ENCODE results near the gene RASSF8. TPM values are rescaled to one million over a fixed set of nuclear protein-coding genes. Genes with fewer than 3 reads are reported as not detected.
A peak's percentile ranks its signal among the peaks of the same experiment; 100 is the strongest.

Gene RASSF8, protein sequence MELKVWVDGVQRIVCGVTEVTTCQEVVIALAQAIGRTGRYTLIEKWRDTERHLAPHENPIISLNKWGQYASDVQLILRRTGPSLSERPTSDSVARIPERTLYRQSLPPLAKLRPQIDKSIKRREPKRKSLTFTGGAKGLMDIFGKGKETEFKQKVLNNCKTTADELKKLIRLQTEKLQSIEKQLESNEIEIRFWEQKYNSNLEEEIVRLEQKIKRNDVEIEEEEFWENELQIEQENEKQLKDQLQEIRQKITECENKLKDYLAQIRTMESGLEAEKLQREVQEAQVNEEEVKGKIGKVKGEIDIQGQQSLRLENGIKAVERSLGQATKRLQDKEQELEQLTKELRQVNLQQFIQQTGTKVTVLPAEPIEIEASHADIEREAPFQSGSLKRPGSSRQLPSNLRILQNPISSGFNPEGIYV
- 10 to 100 TPM; 20.6 to 44.6 (median 30.9) TPM for total RNA-seq
- polyA plus RNA-seq = 10 to 100 TPM in 1 of 2 donors, 1 to 10 TPM in 1; 5.2 to 13.2 TPM
- long read RNA-seq, donor 1, full-length matches to known transcripts = 2 of 27 reads
- long read RNA-seq, donor 1, partial matches to known transcripts = 6 of 27 reads
- long read RNA-seq, donor 1, other reads (novel, unspliced or antisense) = 19 of 27 reads
- long read RNA-seq, donor 2, partial matches to known transcripts = 4 of 6 reads
- long read RNA-seq, donor 2, other reads (novel, unspliced or antisense) = 2 of 6 reads
- long read RNA-seq, donor 3, full-length matches to known transcripts = 2 of 36 reads
- long read RNA-seq, donor 3, partial matches to known transcripts = 5 of 36 reads
- long read RNA-seq, donor 3, other reads (novel, unspliced or antisense) = 29 of 36 reads

- DNase-seq = peak; percentile 80 to 88 (median 84)
- intact Hi-C loops (cut with DNase I) = loop anchor here in 4 of 10 donors (2.0 to 5.0 kb wide), 4 partner anchors 58 to 521 kb away; no protein-coding TSS in a partner anchor
Observed at GRCh38 chr12:25958428-25959070, at the start of gene RASSF8. RASSF8 (plus strand) TSS chr12:25958682; CDS start chr12:26055344, 96,662 bp downstream.

DNA sequence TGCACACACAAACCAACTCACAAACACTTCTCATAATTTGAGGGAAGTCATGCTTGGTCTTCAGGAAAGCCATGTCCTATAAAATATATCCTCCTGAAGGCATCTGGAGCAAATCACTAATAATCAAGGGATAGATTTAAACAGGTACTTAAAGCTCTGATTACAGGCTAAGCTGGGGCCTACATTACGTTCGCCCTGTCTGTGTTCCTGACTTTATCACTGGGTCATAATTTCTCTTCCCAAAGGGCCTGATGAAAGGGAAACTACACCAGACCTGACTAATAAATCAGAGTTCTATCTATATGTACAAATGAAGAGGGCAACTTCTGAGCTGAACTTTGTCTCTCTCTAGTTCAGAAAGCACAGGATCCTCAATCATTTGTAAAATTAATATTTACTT, 43.9 kb upstream of the RASSF8 start:
- Histone ChIP-seq H3K36me3 (no peaks in the 10 kb centered on the region), H3K27ac (no peak overlapping the region), H3K9me3 (peaks cover 0 to 6% (median 0%) of the 10 kb centered on the region in 12 donors), H3K4me3 (no peak overlapping the region), H3K4me1 (no peaks in the 10 kb centered on the region), H3K27me3 (no peaks in the 10 kb centered on the region)
- intact Hi-C loops (cut with DNase I) = no loop called here
- DNase-seq (no peak), ATAC-seq (no peak)
- no peak for TF ChIP-seq POLR2A (IDR thresholded peaks at IDR 0.05)
- TF ChIP-seq, protein P1, sequence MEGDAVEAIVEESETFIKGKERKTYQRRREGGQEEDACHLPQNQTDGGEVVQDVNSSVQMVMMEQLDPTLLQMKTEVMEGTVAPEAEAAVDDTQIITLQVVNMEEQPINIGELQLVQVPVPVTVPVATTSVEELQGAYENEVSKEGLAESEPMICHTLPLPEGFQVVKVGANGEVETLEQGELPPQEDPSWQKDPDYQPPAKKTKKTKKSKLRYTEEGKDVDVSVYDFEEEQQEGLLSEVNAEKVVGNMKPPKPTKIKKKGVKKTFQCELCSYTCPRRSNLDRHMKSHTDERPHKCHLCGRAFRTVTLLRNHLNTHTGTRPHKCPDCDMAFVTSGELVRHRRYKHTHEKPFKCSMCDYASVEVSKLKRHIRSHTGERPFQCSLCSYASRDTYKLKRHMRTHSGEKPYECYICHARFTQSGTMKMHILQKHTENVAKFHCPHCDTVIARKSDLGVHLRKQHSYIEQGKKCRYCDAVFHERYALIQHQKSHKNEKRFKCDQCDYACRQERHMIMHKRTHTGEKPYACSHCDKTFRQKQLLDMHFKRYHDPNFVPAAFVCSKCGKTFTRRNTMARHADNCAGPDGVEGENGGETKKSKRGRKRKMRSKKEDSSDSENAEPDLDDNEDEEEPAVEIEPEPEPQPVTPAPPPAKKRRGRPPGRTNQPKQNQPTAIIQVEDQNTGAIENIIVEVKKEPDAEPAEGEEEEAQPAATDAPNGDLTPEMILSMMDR (IDR thresholded peaks at IDR 0.05) = no peak
- WGBS, 4 donors = 86 to 92% (median 89%) methylated on average over 2 of the region's 2 CpGs

More at GRCh38 chr12:25958428-25959070, at the start of gene RASSF8:
- 0 to 1% (median 0%) methylated on average over 12 to 113 of the region's 113 CpGs for WGBS, 4 donors
- Histone ChIP-seq H3K9me3 (no peaks in the 10 kb centered on the region), H3K4me3 (peak within 1 kb of the TSS; percentile 72 to 98 (median 82)), H3K27ac (peak within 1 kb of the TSS; percentile 84 to 98 (median 96)), H3K27me3 (peaks cover 0 to 3% (median 0%) of the 10 kb centered on the region in 9 donors), H3K36me3 (peaks cover 0 to 9% (median under 1%) of the 10 kb centered on the region in 9 donors), H3K4me1 (peaks cover 0 to 41% (median 20%) of the 10 kb centered on the region in 12 donors)
- ATAC-seq = peak; percentile 75 to 96 (median 88)
- TF ChIP-seq, protein P1 (IDR thresholded peaks at IDR 0.05) = peak in 3 of 12 donors; percentile 6 to 22 (median 17)
- peak in 1 of 2 donors; percentile 50 for TF ChIP-seq POLR2A (IDR thresholded peaks at IDR 0.05)

GRCh38 chr12:25924491-25925001, 33.9 kb upstream of the RASSF8 start:
- H3K9me3 ChIP-seq = no peaks in the 10 kb centered on the region
- no peak for ATAC-seq
- intact Hi-C loops (cut with DNase I) = no loop called here
- H3K27ac ChIP-seq = no peak overlapping the region
- WGBS, 4 donors = 48 to 67% (median 65%) methylated on average over 7 of the region's 7 CpGs
- no peak for TF ChIP-seq POLR2A (IDR thresholded peaks at IDR 0.05)
- TF ChIP-seq, protein P1 (IDR thresholded peaks at IDR 0.05) = no peak
- no peaks in the 10 kb centered on the region for H3K4me1 ChIP-seq
- no peaks in the 10 kb centered on the region for H3K36me3 ChIP-seq
- DNase-seq = no peak
- H3K27me3 ChIP-seq = no peaks in the 10 kb centered on the region
- H3K4me3 ChIP-seq = no peak overlapping the region

Measured in heart left ventricle (tissue), 16 donors.